ENCODE data around the gene IFNA5.

GRCh38 chr9:21286659-21287058 lies 18.5 kb downstream of the IFNA5 start:
- TF ChIP-seq, protein P1, sequence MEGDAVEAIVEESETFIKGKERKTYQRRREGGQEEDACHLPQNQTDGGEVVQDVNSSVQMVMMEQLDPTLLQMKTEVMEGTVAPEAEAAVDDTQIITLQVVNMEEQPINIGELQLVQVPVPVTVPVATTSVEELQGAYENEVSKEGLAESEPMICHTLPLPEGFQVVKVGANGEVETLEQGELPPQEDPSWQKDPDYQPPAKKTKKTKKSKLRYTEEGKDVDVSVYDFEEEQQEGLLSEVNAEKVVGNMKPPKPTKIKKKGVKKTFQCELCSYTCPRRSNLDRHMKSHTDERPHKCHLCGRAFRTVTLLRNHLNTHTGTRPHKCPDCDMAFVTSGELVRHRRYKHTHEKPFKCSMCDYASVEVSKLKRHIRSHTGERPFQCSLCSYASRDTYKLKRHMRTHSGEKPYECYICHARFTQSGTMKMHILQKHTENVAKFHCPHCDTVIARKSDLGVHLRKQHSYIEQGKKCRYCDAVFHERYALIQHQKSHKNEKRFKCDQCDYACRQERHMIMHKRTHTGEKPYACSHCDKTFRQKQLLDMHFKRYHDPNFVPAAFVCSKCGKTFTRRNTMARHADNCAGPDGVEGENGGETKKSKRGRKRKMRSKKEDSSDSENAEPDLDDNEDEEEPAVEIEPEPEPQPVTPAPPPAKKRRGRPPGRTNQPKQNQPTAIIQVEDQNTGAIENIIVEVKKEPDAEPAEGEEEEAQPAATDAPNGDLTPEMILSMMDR (IDR thresholded peaks at IDR 0.05): no peak
- no peak for TF ChIP-seq POLR2A (IDR thresholded peaks at IDR 0.05)

All from prostate gland (tissue), 2 donors.